AG10803 (cell line): ENCODE measurements around the gene AP2A1.
A peak's percentile ranks its signal among the peaks of the same experiment; 100 is the strongest.

Source experiments
- DNase-seq: peaks from one replicate; pipeline ENCODE4 v3.0.0; 2010; ENCODE audit warnings: low read depth
- H3K4me3 ChIP-seq: 2 replicates; pipeline ENCODE4 v1.5.1; 2011; ENCODE audit warnings: mild to moderate bottlenecking, low read length, control low read depth
- CTCF ChIP-seq: conservative IDR thresholded peaks from 2 replicates; pipeline ENCODE4 v1.5.1; 2011; ENCODE audit warnings: mild to moderate bottlenecking, low read length, control low read depth, inconsistent platforms

The AP2A1 gene

GRCh38 chr19:49852631-49853126 is 85.9 kb downstream of the AP2A1 start:
- TF ChIP-seq CTCF: no peak
- DNase-seq: no peak
- H3K4me3 ChIP-seq: peak overlapping the region; percentile 90

GRCh38 chr19:49853852-49854377 is 87.1 kb downstream of the AP2A1 start:
- no peak overlapping the region for H3K4me3 ChIP-seq
- DNase-seq: no peak
- TF ChIP-seq CTCF: no peak

GRCh38 chr19:49854378-49855263 is 87.8 kb downstream of the AP2A1 start:
- no peak overlapping the region for H3K4me3 ChIP-seq
- no peak for TF ChIP-seq CTCF
- DNase-seq: no peak

GRCh38 chr19:49855277-49855675 is 88.5 kb downstream of the AP2A1 start:
- H3K4me3 ChIP-seq: no peak overlapping the region
- TF ChIP-seq CTCF: no peak
- no peak for DNase-seq

GRCh38 chr19:49855676-49856573 is 89.1 kb downstream of the AP2A1 start:
- no peak for DNase-seq
- no peak for TF ChIP-seq CTCF
- H3K4me3 ChIP-seq: no peak overlapping the region

DNA sequence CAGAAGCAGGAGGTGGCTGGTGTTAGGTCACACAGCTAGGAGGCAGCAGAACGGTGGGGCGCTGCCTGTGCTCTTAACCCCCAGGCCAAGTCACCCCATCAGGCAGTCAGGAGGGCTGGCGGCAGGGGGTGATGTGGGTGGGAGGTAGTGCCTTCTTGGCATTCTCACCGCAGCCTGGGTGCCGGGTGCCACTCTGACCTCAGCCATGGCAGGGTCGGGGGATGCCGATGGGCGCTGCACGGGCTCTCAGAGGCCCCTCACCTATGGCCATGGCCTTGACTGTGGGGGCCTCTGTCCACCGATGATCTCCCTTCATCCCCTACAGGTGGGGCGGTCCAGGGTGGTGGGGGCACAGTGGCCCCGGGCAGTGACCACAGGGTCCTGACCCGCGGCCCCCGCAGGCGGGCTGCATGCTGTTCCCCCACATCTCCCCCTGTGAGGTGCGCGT is 89.8 kb downstream of the AP2A1 start:
- no peak overlapping the region for H3K4me3 ChIP-seq
- TF ChIP-seq CTCF: no peak
- DNase-seq: no peak
